HUDEP-2 (cell line): Measurements from ENCODE around the gene CAPZA2.

Experiments
- DNase-seq, 76 experiments: peaks; one replicate each; lab custom pipeline; 2025; ENCODE audit not compliant: unreplicated experiment in 76 of 76; lab: John Stamatoyannopoulos, UW

Gene CAPZA2

GRCh38 chr7:116859323-116859722 lies 3.1 kb upstream of the CAPZA2 start:
- no peak for DNase-seq

DNA sequence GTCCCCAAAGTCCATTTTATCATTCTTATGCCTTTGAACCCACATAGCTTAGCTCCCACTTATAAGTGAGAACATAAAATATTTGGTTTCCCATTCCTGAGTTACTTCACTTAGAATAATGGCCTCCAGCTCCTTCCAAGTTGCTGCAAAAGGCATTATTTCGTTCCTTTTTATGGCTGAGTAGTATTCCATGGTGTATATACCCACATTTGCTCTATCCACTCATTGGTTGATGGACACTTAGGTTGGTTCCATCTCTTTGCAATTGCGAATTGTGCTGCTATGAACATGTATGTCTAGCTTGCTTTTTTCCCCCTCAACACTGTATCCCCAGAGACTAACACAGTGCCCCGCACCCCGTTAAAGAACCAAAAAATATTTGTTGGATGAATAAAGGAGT lies 670 bp upstream of the CAPZA2 start:
- DNase-seq: no peak

- DNase-seq: peak in 22 of 76 experiments; percentile 5 to 63 (median 28)
Measured at GRCh38 chr7:116862951-116863670, 724 bp downstream of the CAPZA2 start.

- peak in 15 of 76 experiments; percentile 3 to 50 (median 21) for DNase-seq
Measured at GRCh38 chr7:116863936-116864500, 1.6 kb downstream of the CAPZA2 start.

- DNase-seq: peak in 1 of 76 experiments; percentile 3
Measured at GRCh38 chr7:116871061-116871700, 8.8 kb downstream of the CAPZA2 start.

- DNase-seq: no peak
Measured at GRCh38 chr7:116872026-116872425, 9.6 kb downstream of the CAPZA2 start.

DNA sequence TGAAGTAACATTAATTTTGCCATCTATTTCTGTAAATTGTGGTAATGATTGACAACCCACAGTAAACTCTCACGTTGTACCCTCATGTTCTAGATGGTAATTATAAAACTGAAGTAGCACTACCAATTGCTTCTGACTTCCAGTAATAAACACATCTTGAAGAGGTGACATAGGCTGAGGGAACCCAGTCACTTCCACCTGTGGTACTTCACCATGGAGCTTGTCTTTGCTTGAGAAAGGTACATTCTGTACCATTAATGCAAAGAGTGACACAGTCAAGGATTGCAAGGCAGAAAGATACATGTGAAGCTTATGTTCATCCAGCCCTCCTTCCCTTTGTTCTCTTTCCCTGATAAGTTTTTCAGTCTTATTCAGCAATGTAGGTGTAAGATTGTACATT lies 11.2 kb downstream of the CAPZA2 start:
- DNase-seq: no peak

GRCh38 chr7:116876664-116877442 lies 14.5 kb downstream of the CAPZA2 start:
- peak in 75 of 76 experiments; percentile 18 to 98 (median 88) for DNase-seq

DNA sequence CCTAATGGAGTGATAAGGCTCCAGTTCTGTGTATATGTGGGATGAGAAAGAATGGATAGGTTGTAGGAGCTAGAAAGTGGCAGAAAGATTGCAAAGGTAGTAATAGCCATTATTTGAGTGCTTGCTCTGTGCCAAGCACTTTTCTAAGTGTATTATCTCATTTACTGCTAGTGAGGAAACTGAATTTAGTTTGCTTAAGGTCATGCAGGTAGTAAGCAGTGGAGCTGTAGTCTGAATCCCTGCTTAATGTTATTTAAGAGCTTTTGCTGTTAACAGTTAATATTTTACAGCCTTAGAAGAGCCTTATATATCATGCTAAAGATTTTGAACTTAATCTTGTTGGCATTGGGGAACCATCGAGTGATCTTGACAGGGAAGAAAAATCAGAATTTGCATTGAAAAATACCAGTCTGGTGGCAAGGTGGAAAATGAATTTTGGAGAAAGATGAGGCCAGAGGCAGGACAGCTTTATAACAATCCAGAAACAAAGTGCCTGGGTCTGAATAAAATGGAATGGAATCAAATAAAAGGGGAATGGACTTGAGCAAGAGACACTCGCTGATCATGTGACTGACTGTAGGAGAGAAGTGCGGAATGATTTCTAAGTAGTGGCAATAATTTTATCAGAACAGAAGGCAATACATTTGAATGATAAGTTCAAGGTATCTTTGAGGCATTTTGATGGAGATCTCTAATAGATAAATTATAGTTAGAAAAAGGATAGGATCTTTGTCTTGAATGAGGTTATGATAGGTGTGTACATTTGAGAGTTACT lies 15.2 kb downstream of the CAPZA2 start:
- peak in 2 of 76 experiments; percentile 5 to 23 for DNase-seq

DNA sequence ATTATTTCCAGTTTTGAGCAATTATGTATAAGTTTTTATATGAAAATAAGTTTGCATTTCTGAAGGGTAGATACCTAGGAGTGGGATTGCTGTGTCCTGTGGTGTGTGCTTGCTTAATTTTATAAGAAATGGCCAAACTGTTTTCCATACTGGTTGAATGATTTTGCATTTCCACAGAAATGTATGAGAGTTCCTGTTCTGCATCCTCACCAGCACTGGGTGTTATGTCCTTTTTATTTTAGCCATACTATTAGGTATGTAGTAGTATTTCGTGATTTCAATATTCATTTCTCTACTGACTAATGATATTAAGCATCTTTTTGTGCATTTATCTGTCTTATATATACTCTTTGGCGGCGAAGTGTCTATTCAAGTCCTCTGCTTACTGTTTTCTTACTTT lies 22.3 kb downstream of the CAPZA2 start:
- DNase-seq: no peak

DNA sequence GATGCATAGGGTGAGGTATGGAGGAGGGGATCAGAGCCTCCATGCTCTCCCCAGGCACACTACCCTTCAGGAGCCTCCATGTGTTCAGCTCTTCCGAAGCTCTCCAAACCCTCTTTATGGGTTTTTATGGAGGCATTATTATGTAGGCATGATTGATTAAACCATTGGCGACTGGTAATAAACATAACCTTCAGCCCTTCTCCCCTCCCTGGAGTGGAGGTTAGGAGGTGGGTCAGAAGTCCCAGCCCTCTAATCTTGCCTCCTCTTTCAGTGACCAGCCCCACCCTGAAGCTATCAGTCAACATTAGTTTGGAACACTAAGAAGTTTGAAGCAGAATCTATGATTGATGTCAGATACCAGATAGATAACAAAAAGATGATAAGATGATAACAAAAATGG lies 23.3 kb downstream of the CAPZA2 start:
- DNase-seq: no peak

DNA sequence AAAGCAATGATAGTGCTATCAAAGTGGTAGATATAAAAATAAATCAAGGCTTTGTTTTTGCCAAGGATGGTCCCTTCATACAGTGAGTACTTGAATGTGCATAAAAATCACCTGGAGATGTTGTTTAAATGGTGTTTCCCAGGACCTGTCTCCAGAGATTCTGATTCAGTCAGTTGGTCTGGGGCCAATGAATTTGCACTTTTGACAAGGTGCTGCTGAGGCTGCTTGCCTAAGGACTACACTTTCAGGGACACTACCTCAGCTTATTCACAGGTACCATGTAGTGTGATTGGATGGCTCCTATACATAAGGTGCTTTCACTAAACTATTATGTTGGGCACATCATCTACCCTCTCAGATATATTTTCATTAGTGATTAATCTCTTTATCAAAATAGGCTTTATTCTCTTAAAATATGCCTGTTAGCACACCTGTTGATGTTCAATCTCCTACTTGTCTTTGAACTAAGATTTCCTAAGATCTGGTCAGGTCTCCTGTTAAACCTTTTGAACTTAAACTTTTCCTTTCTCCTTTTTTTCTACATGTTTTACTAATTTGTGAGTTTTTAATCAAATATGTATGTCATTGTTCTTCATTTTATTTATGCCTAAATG lies 24.3 kb downstream of the CAPZA2 start:
- DNase-seq: no peak

DNA sequence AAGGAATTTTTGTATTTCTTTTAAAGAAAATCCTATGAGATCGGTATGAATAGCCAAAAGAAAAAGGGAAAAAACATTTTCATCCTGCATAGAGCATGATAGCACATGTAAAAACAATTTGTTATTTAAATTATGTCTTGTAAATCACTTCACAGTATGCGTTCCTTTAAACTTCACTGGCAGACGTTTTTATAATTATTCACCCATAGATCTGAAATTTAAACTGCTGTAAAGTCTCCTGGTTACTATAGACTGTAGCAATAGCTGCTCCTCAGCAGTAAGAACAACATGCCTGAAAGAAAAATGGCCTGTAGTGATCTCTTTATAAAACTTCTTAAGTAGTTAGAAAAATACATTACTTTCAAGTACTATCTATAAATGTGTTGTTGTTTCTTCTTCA lies 26.5 kb downstream of the CAPZA2 start:
- DNase-seq: no peak

- DNase-seq: no peak
Measured at GRCh38 chr7:116895849-116896248, 33.5 kb downstream of the CAPZA2 start.

- no peak for DNase-seq
Measured at GRCh38 chr7:116897661-116898060, 35.3 kb downstream of the CAPZA2 start.

- no peak for DNase-seq
Measured at GRCh38 chr7:116899308-116899707, 36.9 kb downstream of the CAPZA2 start.

DNA sequence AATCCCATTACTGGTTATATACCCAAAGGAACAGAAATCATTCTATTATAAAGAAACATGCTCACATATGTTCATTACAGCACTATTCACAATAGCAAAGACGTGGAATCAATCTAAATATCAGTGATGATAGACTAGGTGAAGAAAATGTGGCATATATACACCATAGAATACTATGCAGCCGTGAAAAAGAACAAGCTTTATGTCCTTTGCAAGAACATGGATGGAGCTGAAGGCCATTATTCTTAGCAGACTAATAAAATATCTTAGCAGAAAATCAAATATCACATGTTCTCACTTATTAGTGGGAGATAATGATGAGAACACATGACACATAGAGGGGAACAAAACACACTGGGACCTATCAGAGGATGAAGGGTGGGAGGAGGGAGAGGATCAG lies 38.8 kb downstream of the CAPZA2 start:
- no peak for DNase-seq

DNA sequence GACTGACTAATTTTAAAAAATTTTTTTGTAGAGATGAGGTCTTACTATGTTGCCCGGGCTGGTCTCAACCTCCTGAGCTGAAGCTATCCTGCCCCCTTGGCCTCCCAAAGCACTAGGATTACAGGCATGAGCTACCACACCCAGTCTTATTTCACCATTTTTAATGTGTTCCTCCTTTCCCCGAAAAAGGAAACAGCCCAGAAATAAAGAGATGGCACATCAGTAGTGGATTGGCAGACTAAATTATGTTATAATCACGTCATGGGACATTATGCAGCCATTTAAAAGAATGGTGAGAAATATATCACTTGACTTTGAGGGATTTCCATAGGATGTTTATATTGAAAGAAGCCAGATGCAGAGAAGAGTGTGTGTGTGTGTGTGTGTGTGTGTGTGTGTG lies 40.5 kb downstream of the CAPZA2 start:
- no peak for DNase-seq

- DNase-seq: no peak
Measured at GRCh38 chr7:116906391-116906790, 44.0 kb downstream of the CAPZA2 start.

GRCh38 chr7:116910383-116910782 lies 48.0 kb downstream of the CAPZA2 start:
- no peak for DNase-seq
